ENCODE results near the gene TBC1D17.

The TBC1D17 gene

GRCh38 chr19:49933643-49934042, 56.1 kb downstream of the TBC1D17 start:
- DNase-seq (ENCODE audit: low spot score) (no peak), FAIRE-seq (no peak)

DNA sequence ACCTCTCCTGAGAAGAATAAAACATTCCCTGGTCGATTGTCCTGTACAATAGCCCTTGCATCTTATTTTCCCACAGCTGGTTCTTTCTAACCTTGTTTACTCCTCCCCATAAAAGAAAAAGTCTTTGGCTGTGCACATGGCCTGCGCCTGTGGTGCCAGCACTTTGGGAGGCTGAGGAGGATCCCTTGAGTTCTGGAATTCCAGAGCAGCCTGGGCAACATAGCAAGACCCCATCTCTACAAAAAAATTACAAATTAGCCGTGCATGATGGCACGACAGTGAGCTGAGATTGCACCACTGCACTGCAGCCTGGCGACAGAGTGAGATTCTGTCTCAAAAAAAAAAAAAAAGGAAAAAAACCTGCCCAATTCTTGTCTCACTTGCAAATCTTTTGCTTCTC, 59.0 kb downstream of the TBC1D17 start:
- no peak for FAIRE-seq
- DNase-seq (ENCODE audit: low spot score): no peak

- FAIRE-seq (no peak), DNase-seq (ENCODE audit: low spot score) (peak; percentile 26)
These were observed 60.4 kb downstream of the TBC1D17 start for GRCh38 chr19:49937750-49938381.

All from RCC 7860 (cell line).